T-helper 17 cell (primary cell): ENCODE results near the gene PCDH8. TPM values are rescaled to one million over a fixed set of nuclear protein-coding genes. Genes with fewer than 3 reads are reported as not detected.
A peak's percentile ranks its signal among the peaks of the same experiment; 100 is the strongest.

Source experiments
- ATAC-seq: fragments of 150-1000 bp; cut with Tn5 transposase; 2 replicates; pipeline ENCODE4 v1.10.0; 2021; ENCODE audit warnings: mild to moderate bottlenecking, moderate library complexity
- DNase-seq, 3 donors: peaks; one replicate each; pipeline versions ENCODE4 v3.0.0 to v3.0.0-alpha.2; 2020 to 2021
- H3K9me3 ChIP-seq: one replicate; pipeline ENCODE4 v1.7.0; 2013; ENCODE audit warnings: low read length, mild to moderate bottlenecking; ENCODE audit not compliant: control insufficient read depth, poor library complexity, severe bottlenecking
- H3K27ac Mint-ChIP-seq: one replicate; pipeline ENCODE4 v1.8.0; 2022; ENCODE audit warnings: mild to moderate bottlenecking, moderate library complexity, mixed read lengths
- H3K27me3 Mint-ChIP-seq: one replicate; pipeline ENCODE4 v1.8.0; 2022; ENCODE audit warnings: mixed read lengths
- H3K36me3 Mint-ChIP-seq: one replicate; pipeline ENCODE4 v1.8.0; 2022; ENCODE audit warnings: low read depth, mixed read lengths
- H3K4me1 Mint-ChIP-seq: one replicate; pipeline ENCODE4 v1.8.0; 2022; ENCODE audit warnings: mild to moderate bottlenecking, mixed read lengths
- H3K4me3 Mint-ChIP-seq: one replicate; pipeline ENCODE4 v1.8.0; 2022; ENCODE audit warnings: mild to moderate bottlenecking, moderate library complexity, mixed read lengths
- total RNA-seq, 4 donors: library from RNA in 2 of 4; stranded (reverse) in 2 of 4; gene quantifications; one replicate each; pipeline ENCODE4 v1.2.3 and lab custom pipeline; 2022 to 2026

Gene PCDH8, protein sequence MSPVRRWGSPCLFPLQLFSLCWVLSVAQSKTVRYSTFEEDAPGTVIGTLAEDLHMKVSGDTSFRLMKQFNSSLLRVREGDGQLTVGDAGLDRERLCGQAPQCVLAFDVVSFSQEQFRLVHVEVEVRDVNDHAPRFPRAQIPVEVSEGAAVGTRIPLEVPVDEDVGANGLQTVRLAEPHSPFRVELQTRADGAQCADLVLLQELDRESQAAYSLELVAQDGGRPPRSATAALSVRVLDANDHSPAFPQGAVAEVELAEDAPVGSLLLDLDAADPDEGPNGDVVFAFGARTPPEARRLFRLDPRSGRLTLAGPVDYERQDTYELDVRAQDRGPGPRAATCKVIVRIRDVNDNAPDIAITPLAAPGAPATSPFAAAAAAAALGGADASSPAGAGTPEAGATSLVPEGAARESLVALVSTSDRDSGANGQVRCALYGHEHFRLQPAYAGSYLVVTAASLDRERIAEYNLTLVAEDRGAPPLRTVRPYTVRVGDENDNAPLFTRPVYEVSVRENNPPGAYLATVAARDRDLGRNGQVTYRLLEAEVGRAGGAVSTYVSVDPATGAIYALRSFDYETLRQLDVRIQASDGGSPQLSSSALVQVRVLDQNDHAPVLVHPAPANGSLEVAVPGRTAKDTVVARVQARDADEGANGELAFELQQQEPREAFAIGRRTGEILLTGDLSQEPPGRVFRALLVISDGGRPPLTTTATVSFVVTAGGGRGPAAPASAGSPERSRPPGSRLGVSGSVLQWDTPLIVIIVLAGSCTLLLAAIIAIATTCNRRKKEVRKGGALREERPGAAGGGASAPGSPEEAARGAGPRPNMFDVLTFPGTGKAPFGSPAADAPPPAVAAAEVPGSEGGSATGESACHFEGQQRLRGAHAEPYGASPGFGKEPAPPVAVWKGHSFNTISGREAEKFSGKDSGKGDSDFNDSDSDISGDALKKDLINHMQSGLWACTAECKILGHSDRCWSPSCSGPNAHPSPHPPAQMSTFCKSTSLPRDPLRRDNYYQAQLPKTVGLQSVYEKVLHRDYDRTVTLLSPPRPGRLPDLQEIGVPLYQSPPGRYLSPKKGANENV
- total RNA-seq (not detected), total RNA-seq (lab: John Stamatoyannopoulos, UW) (0 reads per million in 2 donors)

DNA sequence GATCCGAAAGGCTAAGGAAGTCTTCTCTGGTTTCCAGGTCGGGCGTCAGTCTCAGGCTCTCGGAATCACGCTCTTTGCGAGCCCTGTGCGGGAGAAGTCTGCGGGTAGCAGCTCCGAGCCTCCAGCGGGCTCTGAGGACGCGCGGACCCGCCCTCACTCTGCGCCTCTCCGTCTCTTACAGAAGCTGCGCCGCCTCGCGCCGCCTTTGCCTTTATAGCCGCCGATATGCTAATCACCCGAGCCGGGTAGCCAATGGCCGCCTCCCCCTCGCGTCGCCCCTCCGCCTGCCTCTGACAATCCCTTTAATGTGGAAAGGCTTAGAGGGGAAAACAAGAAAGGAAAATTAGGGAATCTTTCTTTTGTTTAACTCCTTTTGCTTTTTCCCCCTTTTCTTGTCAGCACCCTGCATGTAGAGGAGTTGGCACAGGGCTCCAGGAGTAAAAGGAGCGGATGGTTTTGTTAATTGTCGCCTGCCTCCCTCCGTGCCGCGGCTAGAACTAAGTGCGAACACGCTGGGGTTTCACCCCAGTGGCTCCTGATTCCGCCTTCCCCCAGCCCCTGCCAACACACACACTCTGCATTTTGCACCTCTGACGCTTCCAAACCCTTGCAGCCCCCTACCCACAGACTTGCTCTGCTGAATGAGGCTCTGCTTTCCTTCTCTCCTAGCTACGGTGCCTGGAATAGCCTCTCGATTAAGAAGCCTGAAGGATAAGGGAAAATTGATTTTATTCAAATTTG is at the start of gene PCDH8:
Gene PCDH8, minus strand, starts transcription at position 186 of the 741 bp plus-strand sequence. CDS start 204 bp downstream, outside the sequence.
- Mint-ChIP-seq H3K4me3 (peak within 1 kb of the TSS; percentile 68), H3K36me3 (no peaks in the 10 kb centered on the region), H3K4me1 (peaks cover 6% of the 10 kb centered on the region), H3K27ac (no peak within 1 kb of the TSS), H3K27me3 (peaks cover 57% of the 10 kb centered on the region)
- H3K9me3 ChIP-seq = peaks cover 4% of the 10 kb centered on the region
- DNase-seq = no peak
- ATAC-seq = no peak

DNA sequence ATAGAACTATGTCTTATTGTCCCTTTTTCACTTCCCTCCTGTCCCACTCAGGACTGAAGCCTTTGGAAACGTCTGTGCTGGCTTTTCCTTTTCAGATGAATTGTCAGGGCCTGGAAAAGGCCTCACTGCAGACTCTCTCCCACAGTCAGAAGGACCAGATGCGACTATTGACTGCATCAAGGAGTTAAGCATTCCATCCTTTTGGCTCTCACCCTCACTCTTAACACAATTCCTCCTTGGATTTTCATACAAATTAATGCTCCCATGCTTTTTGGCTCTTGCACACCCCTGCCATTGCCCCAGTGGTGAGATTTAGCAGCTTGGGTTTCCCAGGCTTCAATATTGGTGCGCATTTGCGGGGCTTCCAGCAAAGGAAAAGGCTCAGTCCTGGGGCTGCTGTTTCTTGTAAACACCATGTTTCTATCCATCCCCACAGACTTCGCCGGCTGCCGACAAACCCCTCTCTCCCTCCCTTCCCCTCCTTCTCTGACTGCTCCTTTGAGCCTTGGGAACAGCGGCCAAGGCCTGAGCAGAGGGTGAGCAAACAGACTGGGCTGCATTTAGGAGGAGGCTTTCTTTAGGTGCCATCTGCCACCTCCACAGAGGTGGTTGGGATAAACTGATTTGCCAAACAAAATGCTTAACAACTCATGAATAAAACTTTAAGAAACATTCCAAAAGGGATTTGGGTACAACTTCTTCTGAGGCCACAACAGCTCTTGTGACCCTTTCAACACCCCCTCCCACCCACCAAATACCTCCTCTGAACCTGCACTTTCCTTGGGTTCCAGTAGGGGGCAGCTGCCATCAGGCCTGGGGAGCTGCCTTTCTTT is 48.6 kb upstream of the PCDH8 start:
- Mint-ChIP-seq H3K27me3 (peaks cover 35% of the 10 kb centered on the region), H3K4me3 (no peak overlapping the region), H3K4me1 (peaks cover 3% of the 10 kb centered on the region), H3K27ac (no peak overlapping the region), H3K36me3 (peaks cover 2% of the 10 kb centered on the region)
- DNase-seq = no peak
- no peak for ATAC-seq
- H3K9me3 ChIP-seq = no peaks in the 10 kb centered on the region

DNA sequence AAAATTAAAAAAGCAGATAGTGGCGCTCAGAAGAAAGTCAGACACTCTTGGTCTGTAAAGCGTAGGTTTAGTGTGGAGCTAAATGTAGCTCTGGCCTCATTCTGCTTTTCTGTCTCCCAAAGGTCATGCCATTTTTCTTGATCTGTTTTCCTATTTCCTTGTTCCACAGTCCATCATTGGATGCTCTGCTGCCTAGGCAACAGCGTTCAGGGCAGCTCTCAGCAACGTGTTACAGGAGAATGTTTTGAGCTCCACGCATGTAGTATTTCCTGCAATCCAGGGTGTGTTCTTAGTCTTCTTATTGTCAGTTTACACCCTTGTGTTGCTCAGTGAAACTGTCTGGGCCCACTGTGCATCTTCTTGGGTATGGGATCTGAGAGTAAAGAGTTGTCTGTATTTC is 46.0 kb upstream of the PCDH8 start:
- Mint-ChIP-seq H3K4me3 (no peak overlapping the region), H3K27me3 (peaks cover 38% of the 10 kb centered on the region), H3K27ac (no peak overlapping the region), H3K36me3 (peaks cover 2% of the 10 kb centered on the region), H3K4me1 (peaks cover 3% of the 10 kb centered on the region)
- ATAC-seq (no peak), DNase-seq (no peak)
- H3K9me3 ChIP-seq = no peaks in the 10 kb centered on the region

DNA sequence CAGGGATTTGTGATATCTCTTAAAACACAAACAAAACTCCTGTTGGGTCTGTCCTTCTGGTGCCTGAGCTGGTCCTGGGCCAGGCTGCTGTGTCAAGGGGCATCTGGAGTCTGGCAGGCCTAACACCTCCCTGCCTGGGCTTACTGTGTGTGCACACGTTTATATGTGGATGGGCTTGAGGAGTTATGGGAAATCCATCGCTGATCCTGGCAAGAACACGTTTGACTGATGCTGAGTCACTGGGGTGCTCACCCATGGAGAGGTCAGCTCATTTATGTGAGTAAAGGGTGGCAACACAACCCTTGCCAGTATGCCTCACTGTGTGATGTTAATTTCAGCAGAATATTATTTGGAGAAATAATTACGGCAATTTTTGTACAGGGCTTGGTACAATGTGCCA is 44.5 kb upstream of the PCDH8 start:
- ATAC-seq = no peak
- H3K36me3 Mint-ChIP-seq = peaks cover 2% of the 10 kb centered on the region
- no peak overlapping the region for H3K4me3 Mint-ChIP-seq
- H3K4me1 Mint-ChIP-seq = peaks cover 3% of the 10 kb centered on the region
- H3K9me3 ChIP-seq = no peaks in the 10 kb centered on the region
- H3K27me3 Mint-ChIP-seq = peaks cover 42% of the 10 kb centered on the region
- no peak for DNase-seq
- no peak overlapping the region for H3K27ac Mint-ChIP-seq

DNA sequence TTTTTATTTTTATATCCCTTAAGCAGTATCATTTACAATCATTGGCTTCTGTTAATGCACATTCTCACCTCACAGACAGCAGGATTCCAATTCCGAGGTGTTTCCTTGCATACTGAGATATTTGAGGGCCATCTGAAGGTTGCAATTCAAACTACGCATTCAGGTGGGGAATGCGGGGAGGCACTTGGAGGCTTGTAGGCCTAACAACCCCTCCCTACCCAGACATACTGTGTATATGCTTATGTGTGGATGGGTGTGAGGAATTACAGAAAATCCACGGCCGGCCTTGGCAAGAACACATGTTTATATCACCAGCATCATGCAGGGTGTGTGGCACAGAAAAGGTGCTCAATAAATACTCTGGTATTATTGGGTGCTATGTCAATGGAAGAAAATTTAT is 43.3 kb upstream of the PCDH8 start:
- no peaks in the 10 kb centered on the region for H3K9me3 ChIP-seq
- Mint-ChIP-seq H3K27me3 (peaks cover 43% of the 10 kb centered on the region), H3K4me3 (no peak overlapping the region), H3K27ac (no peak overlapping the region), H3K4me1 (peaks cover 3% of the 10 kb centered on the region), H3K36me3 (peaks cover 2% of the 10 kb centered on the region)
- ATAC-seq = no peak
- no peak for DNase-seq

DNA sequence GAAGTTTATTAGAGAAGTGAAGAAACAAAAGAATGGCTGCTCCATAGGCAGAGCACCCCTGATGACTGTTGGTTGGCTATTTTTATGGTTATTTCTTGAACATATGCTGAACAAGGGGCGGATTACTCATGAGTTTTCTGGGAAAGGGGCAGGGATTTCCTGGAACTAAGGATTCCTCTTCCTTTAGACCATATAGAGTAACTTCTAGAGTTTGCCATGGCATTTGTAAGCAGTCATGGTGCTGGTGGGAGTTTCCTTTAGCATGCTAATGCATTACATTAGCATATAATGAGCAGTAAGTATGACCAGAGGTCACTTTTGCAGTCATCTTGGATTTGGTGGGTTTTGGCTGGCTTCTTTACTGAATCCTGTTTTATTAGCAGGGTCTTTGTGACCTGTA is 38.7 kb upstream of the PCDH8 start:
- no peaks in the 10 kb centered on the region for H3K9me3 ChIP-seq
- Mint-ChIP-seq H3K27me3 (peaks cover 32% of the 10 kb centered on the region), H3K4me3 (no peak overlapping the region), H3K4me1 (no peaks in the 10 kb centered on the region), H3K36me3 (no peaks in the 10 kb centered on the region), H3K27ac (no peak overlapping the region)
- ATAC-seq (no peak), DNase-seq (no peak)

DNA sequence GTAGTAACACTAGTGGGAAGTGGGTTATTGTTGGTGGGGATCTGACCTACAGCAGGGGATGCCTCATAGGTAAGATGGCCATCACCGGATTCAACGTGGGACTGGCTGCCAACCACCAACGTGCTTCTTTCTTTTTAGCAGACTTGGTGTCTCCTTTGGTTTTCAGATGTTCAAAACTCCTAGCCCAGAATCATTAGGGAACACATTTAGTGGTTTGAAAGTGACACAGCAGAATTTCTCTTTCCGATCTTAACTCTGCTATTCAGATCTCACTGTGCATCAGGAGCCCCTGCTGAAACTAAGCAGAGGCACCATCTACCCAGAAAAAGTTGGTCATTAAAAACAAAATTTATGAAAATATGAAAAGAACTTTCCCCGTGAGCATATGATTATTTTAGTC is 36.7 kb upstream of the PCDH8 start:
- DNase-seq = no peak
- no peak overlapping the region for H3K4me3 Mint-ChIP-seq
- H3K4me1 Mint-ChIP-seq = no peaks in the 10 kb centered on the region
- no peak overlapping the region for H3K27ac Mint-ChIP-seq
- peaks cover 34% of the 10 kb centered on the region for H3K27me3 Mint-ChIP-seq
- H3K9me3 ChIP-seq = no peaks in the 10 kb centered on the region
- no peak for ATAC-seq
- no peaks in the 10 kb centered on the region for H3K36me3 Mint-ChIP-seq

DNA sequence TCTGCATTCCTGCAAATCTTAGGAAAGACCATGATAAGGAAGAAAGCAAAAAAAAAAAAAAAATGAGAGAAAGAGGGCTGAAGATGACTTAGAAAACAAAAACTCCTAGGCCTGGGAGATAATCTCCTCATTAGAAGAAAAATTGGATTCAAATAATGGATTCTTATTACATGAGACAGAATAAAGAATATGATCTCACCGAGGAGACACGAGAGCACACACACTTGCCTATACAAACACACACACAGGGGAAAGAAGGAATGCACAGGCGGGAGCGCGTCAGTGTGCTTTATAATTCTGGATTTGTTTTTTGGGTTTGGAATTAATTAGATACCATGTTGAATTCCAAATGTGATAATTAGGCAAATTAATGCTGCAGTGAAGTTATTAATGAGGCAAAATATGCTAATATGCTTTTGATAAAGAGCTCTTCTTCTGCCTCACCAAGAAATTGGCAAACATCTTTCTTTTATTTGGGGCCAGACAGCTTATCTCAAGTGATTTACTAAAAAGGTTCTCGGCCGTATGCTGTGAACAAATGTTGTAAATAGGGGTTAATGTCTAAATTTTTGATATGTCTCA is 36.1 kb upstream of the PCDH8 start:
- no peak for ATAC-seq
- Mint-ChIP-seq H3K27me3 (peaks cover 40% of the 10 kb centered on the region), H3K4me1 (no peaks in the 10 kb centered on the region), H3K27ac (no peak overlapping the region), H3K4me3 (no peak overlapping the region), H3K36me3 (no peaks in the 10 kb centered on the region)
- no peaks in the 10 kb centered on the region for H3K9me3 ChIP-seq
- no peak for DNase-seq

DNA sequence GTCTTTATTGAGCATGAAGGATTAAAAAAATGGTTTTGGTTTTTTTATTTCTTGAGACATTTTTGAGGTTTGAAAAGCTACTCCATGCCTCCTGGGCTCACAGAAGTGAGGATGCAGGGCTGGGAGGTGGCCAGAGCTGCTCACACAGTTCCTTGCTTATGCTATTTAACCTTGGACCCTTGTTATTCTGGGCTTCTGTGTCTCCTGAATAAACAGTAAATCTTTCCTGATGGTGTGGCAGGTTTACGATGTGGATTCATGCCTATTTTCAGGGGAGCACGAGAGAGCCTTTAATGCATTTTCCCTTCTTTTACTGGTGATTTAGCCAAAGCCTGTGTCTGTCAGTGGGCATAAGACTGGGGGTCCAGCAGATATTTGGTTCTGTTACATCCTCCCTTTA is 34.3 kb upstream of the PCDH8 start:
- ATAC-seq (no peak), DNase-seq (no peak)
- no peaks in the 10 kb centered on the region for H3K9me3 ChIP-seq
- Mint-ChIP-seq H3K27me3 (peaks cover 31% of the 10 kb centered on the region), H3K27ac (no peak overlapping the region), H3K36me3 (no peaks in the 10 kb centered on the region), H3K4me1 (no peaks in the 10 kb centered on the region), H3K4me3 (no peak overlapping the region)

DNA sequence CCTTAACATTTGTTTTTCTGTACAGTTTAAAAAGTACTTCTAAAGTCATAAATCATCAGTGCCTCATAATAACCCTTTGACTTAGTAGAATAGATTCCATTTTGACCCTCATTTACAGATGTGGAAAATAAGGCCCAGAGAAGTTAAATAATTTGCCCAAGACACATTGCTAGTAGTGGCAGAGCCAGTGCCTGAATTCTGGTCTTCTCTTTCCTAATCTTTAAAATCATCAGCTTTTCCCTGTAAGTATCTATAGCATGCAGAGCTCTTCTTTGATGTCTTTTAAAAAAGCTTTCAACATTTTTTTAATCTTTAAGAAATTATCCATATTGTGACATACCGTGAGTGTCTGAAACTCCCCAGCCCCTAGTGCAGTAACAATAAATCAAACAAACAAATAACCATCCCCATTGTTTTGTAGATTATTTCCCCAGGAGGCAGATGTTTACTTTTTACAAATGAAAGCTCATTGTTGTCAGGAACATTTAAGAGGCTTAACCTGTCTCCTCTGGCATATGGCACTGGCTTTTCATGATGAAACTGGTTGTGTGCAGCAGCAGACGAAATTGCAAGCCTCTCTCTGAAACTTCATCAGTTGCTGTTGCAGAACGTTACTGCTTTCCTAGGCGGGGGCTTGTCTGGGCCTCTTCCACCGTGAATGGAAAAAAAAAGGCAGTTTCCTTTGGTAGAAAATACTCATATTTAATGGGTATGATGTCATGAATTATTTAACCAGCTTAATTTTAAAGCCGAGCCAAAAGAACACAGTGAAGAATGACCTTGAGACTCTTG is 31.7 kb upstream of the PCDH8 start:
- Mint-ChIP-seq H3K27ac (no peak overlapping the region), H3K27me3 (peaks cover 26% of the 10 kb centered on the region), H3K4me1 (no peaks in the 10 kb centered on the region), H3K36me3 (no peaks in the 10 kb centered on the region), H3K4me3 (no peak overlapping the region)
- no peaks in the 10 kb centered on the region for H3K9me3 ChIP-seq
- DNase-seq (no peak), ATAC-seq (no peak)

DNA sequence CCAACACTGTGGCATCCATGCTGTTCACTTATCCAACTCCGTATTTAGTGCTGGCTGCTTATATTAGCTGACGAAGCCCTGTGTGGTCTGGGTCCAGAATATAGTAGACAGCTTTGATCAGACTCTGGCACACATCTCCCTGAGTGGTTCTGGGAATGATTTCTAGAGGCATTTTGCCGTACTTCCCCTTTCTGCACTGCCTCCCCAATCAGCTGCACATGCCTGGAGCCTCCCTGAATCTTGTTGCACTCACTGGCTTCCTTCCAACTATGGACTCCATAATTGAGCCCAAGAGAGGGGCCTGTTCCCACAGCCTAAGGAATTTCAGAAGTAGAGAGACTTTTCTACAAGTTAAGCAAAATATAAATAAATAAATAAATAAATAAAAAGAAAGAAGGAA is 30.4 kb upstream of the PCDH8 start:
- ATAC-seq = no peak
- H3K36me3 Mint-ChIP-seq = no peaks in the 10 kb centered on the region
- H3K9me3 ChIP-seq = no peaks in the 10 kb centered on the region
- no peak overlapping the region for H3K27ac Mint-ChIP-seq
- H3K4me3 Mint-ChIP-seq = no peak overlapping the region
- no peak for DNase-seq
- H3K27me3 Mint-ChIP-seq = peaks cover 16% of the 10 kb centered on the region
- H3K4me1 Mint-ChIP-seq = no peaks in the 10 kb centered on the region
